HK-2 (cell line): Measurements from ENCODE around the gene PDAP1.
"Not testable (repeated sequence)": the region's sequence is repeated elsewhere in the genome, so short reads cannot be mapped to it uniquely, and the experiment has no call there.

Source experiments
- DNase-seq: peaks from one replicate; pipeline ENCODE4 v3.0.0-alpha.2; 2018; ENCODE audit not compliant: unreplicated experiment

Gene PDAP1

GRCh38 chr7:99424932-99425730 lies 16.7 kb upstream of the PDAP1 start:
- DNase-seq: no peak

- DNase-seq: no peak
These were observed 14.2 kb upstream of the PDAP1 start for GRCh38 chr7:99422625-99423024.

GRCh38 chr7:99422186-99422585 lies 13.8 kb upstream of the PDAP1 start:
- DNase-seq: no peak

- no peak for DNase-seq
These were observed 12.6 kb upstream of the PDAP1 start for GRCh38 chr7:99420986-99421385.

GRCh38 chr7:99420213-99420612 lies 11.8 kb upstream of the PDAP1 start:
- DNase-seq: no peak

GRCh38 chr7:99419323-99420021 lies 11.1 kb upstream of the PDAP1 start:
- DNase-seq: no peak

GRCh38 chr7:99418260-99418659 lies 9.9 kb upstream of the PDAP1 start:
- DNase-seq: no peak

- DNase-seq: not testable (repeated sequence)
These were observed 7.2 kb upstream of the PDAP1 start for GRCh38 chr7:99415513-99416127.

GRCh38 chr7:99410635-99411034 lies 2.2 kb upstream of the PDAP1 start:
- DNase-seq: no peak

- no peak for DNase-seq
These were observed 1.4 kb upstream of the PDAP1 start for GRCh38 chr7:99409806-99410205.

- no peak for DNase-seq
These were observed 785 bp upstream of the PDAP1 start for GRCh38 chr7:99409192-99409572.

GRCh38 chr7:99407872-99408378 lies 472 bp downstream of the PDAP1 start:
- DNase-seq: peak; percentile 61

- DNase-seq: no peak
These were observed 1.8 kb downstream of the PDAP1 start for GRCh38 chr7:99406557-99406956.

- DNase-seq: no peak
These were observed 3.4 kb downstream of the PDAP1 start for GRCh38 chr7:99404977-99405320.

GRCh38 chr7:99404235-99404976 lies 4.0 kb downstream of the PDAP1 start:
- no peak for DNase-seq

- no peak for DNase-seq
These were observed 4.6 kb downstream of the PDAP1 start for GRCh38 chr7:99403764-99404163.

- no peak for DNase-seq
These were observed 5.5 kb downstream of the PDAP1 start for GRCh38 chr7:99402854-99403253.

- DNase-seq: no peak
These were observed 8.8 kb downstream of the PDAP1 start for GRCh38 chr7:99399597-99399996.

GRCh38 chr7:99398891-99399445 lies 9.4 kb downstream of the PDAP1 start:
- no peak for DNase-seq

- no peak for DNase-seq
These were observed 11.0 kb downstream of the PDAP1 start for GRCh38 chr7:99397297-99397983.
